Measurements from ENCODE around the gene SLC35F1. TPM values are rescaled to one million over a fixed set of nuclear protein-coding genes. Genes with fewer than 3 reads are reported as not detected.

The SLC35F1 gene
- total and polyA plus RNA-seq, 2 donors (not counting 1 experiment from before 2014, with no cell fraction given): not detected

DNA sequence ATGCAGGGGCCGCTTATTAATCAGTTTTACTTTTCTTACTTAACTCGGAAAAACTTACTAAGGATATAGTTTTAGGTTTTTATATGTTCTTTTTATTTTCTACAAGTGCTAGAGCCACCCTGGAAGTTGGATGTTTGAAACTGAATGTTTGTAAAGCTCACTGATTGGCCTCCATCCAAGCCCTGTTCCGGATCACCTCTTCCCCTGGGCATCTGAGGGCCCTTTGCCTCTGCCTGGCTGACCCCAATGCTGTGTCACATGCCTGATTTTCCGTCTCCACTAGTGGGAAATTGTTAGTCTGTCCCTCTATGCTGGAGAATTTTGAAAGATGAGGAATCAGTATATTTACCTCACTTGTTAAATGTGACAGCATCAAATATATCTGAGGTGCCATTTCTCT is 79.3 kb downstream of the SLC35F1 start:
- no peaks in the 10 kb centered on the region for H3K4me1 Mint-ChIP-seq
- Histone ChIP-seq H3K4me3 (ENCODE audit: control extremely low read depth in 1 of 5, extremely low read depth in 1 of 5, insufficient read depth in 1 of 5, low read depth in 2 of 5, low read length in 4 of 5) (no peak overlapping the region), H3K27me3 (replicated peaks in 1 of 4; ENCODE audit: control extremely low read depth in 1 of 4, control insufficient read depth in 3 of 4, insufficient read depth in 4 of 4, low read length in 3 of 4) (no peaks in the 10 kb centered on the region), H3K36me3 (replicated peaks in 1 of 2; ENCODE audit: control extremely low read depth in 1 of 2, control insufficient read depth in 1 of 2, extremely low read depth in 1 of 2, insufficient read depth in 2 of 2, low read length in 1 of 2) (no peaks in the 10 kb centered on the region), H3K27ac (ENCODE audit: low read length in 2 of 2) (no peak overlapping the region), H3K4me1 (ENCODE audit: control insufficient read depth in 2 of 2, insufficient read depth in 2 of 2, low read length in 2 of 2) (no peaks in the 10 kb centered on the region), H3K79me2 (ENCODE audit: control insufficient read depth, insufficient read depth, low read length) (no peaks in the 10 kb centered on the region), H2AFZ (ENCODE audit: insufficient read depth, low read depth, low read length, poor library complexity, severe bottlenecking) (no peak overlapping the region), H3K9me3 (ENCODE audit: control extremely low read depth in 1 of 3, control insufficient read depth in 2 of 3, insufficient read depth in 1 of 3, low read length in 2 of 3) (no peaks in the 10 kb centered on the region), H4K20me1 (ENCODE audit: control insufficient read depth, insufficient read depth, low read length, poor library complexity, severe bottlenecking) (no peaks in the 10 kb centered on the region), H3K9ac (ENCODE audit: low read length) (no peak overlapping the region), H3K4me2 (replicated peaks; ENCODE audit: low read depth, low read length, poor library complexity, severe bottlenecking) (no peak overlapping the region)
- DNase-seq (no peak), ATAC-seq (ENCODE audit: low read depth) (no peak)
- H3K27me3 Mint-ChIP-seq: peaks cover 3% of the 10 kb centered on the region
- POLR2A ChIA-PET: no interaction called here
- WGBS (ENCODE audit: insufficient coverage): 89% methylated on average over 1 of the region's 4 CpGs
- no peak overlapping the region for H3K27ac Mint-ChIP-seq
- CTCF ChIA-PET: no interaction called here
- H3K4me3 Mint-ChIP-seq: no peak overlapping the region
- TF ChIP-seq CTCF (IDR thresholded peaks at IDR 0.05): no peak
- intact Hi-C loops (cut with micrococcal nuclease): no loop called here
- no peaks in the 10 kb centered on the region for H3K9me3 Mint-ChIP-seq (ENCODE audit: insufficient read depth)

GRCh38 chr6:117989086-117989485 is 82.0 kb downstream of the SLC35F1 start:
- WGBS (ENCODE audit: insufficient coverage): 80% methylated on average over 1 of the region's 3 CpGs
- ChIA-PET CTCF (interaction anchor here (1.0 kb wide), 1 partner anchor 12 kb away, joined by 3 read pairs; no protein-coding TSS in a partner anchor), POLR2A (no interaction called here)
- Mint-ChIP-seq H3K4me1 (no peaks in the 10 kb centered on the region), H3K27ac (no peak overlapping the region), H3K27me3 (peaks cover 6% of the 10 kb centered on the region), H3K9me3 (ENCODE audit: insufficient read depth) (no peaks in the 10 kb centered on the region), H3K4me3 (no peak overlapping the region)
- DNase-seq (no peak), ATAC-seq (ENCODE audit: low read depth) (no peak)
- TF ChIP-seq EZH2 (IDR thresholded peaks at IDR 0.05; ENCODE audit: borderline replicate concordance, insufficient read depth, low read depth, low read length, poor library complexity, severe bottlenecking): no peak
- Histone ChIP-seq H4K20me1 (ENCODE audit: control insufficient read depth, insufficient read depth, low read length, poor library complexity, severe bottlenecking) (no peaks in the 10 kb centered on the region), H3K27me3 (replicated peaks in 1 of 4; ENCODE audit: control extremely low read depth in 1 of 4, control insufficient read depth in 3 of 4, insufficient read depth in 4 of 4, low read length in 3 of 4) (peaks cover 0 to 3% (median 0%) of the 10 kb centered on the region in 4 experiments), H3K36me3 (replicated peaks in 1 of 2; ENCODE audit: control extremely low read depth in 1 of 2, control insufficient read depth in 1 of 2, extremely low read depth in 1 of 2, insufficient read depth in 2 of 2, low read length in 1 of 2) (no peaks in the 10 kb centered on the region), H3K9ac (ENCODE audit: low read length) (no peak overlapping the region), H3K4me3 (ENCODE audit: control extremely low read depth in 1 of 5, extremely low read depth in 1 of 5, insufficient read depth in 1 of 5, low read depth in 2 of 5, low read length in 4 of 5) (no peak overlapping the region), H3K4me2 (replicated peaks; ENCODE audit: low read depth, low read length, poor library complexity, severe bottlenecking) (no peak overlapping the region), H3K4me1 (ENCODE audit: control insufficient read depth in 2 of 2, insufficient read depth in 2 of 2, low read length in 2 of 2) (no peaks in the 10 kb centered on the region), H2AFZ (ENCODE audit: insufficient read depth, low read depth, low read length, poor library complexity, severe bottlenecking) (no peak overlapping the region), H3K79me2 (ENCODE audit: control insufficient read depth, insufficient read depth, low read length) (no peaks in the 10 kb centered on the region), H3K27ac (ENCODE audit: low read length in 2 of 2) (no peak overlapping the region), H3K9me3 (ENCODE audit: control extremely low read depth in 1 of 3, control insufficient read depth in 2 of 3, insufficient read depth in 1 of 3, low read length in 2 of 3) (no peaks in the 10 kb centered on the region)
- intact Hi-C loops (cut with micrococcal nuclease): no loop called here
